ENCODE measurements around the gene ADGRA3.
"Not testable (repeated sequence)": the region's sequence is repeated elsewhere in the genome, so short reads cannot be mapped to it uniquely, and the experiment has no call there.

ADGRA3 gene

DNA sequence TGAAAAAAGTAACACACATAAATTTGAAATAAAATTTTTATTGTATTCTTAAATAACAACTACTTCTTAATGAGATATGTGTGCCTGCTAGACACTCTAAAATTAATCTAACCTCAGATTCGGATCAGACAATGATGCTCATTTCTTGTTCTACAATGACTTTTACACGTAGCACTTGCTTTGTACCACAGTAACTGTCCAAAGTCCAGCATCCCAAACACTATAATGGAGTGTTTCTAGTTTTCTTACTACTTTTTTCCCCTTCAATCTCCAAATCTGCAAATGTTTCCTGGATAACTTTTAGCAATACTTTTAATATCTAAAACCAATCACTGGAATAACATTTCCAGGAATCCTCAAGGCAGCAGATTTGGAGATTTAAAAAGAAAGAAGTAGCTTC is 75.9 kb downstream of the ADGRA3 start:
- DNase-seq, result no peak

DNA sequence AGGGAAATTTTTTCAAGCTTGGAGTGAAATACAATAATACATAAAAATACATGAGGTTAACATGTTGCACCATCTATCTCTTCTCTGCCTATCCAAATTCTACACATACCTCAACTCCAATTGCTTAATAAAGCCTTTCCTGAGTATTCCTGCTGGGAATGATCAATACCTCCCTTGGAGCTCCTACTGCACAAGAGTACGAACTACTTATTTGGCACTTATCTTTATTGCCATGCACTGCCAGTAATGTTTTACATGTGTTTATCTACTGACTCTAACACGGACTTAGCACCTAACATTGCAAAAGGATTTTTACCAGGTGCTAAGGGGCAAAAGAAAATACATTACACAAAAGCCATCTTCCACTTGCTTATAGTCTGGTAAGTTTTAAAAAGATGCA is 80.2 kb downstream of the ADGRA3 start:
- DNase-seq, result no peak

DNA sequence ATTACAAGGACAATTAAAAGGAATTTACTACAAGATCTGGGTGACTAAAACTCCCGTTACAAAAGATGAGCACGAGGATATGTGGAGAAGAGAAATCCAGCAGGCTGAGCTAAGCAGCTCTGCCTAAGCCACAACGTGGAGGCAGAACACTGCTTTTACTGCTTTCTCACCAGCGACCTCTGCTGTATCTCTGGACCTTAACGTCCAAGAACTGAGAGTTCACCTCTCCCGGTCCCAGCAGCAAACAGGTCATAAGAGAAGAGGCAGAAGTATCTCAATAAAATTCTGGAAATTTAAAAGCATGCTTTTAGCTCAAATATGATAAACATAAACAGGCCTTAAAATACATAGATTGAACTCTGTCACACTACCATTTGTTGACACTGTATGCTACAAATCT is 81.0 kb downstream of the ADGRA3 start:
- DNase-seq, result peak; percentile 52

DNA sequence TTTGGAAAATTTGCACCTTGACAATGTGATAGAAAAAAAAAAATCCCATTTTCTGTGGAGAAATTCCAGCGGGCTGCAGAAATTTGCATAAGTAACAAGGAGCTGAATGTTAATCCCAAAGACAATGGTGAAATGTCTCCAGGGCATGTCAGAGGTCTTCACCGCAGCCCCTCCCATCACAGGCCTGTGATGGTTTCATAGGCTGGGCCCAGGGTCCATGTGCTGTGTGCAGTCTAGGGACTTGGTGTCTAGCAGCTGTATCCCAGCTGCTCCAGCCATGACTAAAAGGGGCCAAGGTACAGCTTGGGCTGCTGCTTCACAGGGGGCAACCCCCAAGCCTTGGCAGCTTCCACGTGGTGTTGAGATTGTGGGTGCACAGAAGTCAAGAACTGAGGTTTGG is 85.2 kb downstream of the ADGRA3 start:
- DNase-seq, result no peak

DNA sequence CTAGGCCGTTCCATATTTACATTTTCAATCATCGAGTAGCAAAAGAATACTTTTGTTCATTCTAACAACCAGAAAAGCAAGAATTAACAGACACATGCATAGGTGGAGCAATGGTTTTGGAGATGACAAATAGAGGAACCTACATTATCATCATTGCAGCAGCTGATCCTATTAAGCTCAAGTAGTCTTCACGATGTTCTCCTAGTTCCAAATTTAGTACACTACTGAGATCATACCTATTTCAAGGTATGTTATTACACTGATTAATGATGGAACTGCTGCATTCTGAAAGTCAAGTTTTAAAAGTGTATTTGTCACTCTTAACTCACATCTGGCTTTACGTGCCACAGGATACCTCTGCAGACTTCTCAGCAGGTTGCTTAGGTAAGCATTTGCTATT is 87.4 kb downstream of the ADGRA3 start:
- no peak for DNase-seq

DNA sequence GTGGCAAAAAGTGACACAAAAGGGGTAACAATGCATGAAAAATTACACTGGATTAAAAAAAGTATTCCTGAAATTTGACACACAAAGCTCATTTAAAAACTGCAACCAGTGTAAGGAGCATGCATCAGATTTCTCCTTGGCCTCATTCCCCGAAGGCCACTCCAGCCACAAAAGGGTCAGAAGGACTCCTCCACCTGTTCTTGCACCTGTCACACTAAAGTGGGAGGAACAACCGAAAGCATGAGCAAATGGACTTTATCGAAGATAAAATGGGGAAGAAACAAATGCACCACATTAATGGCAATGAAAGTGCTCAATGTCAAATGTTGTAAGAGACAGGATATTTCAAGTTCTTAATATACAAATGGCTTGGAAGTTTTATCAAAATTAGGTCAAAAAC is 88.2 kb downstream of the ADGRA3 start:
- no peak for DNase-seq

- DNase-seq, result no peak
Observed at GRCh38 chr4:22420291-22420690, 95.6 kb downstream of the ADGRA3 start.

DNA sequence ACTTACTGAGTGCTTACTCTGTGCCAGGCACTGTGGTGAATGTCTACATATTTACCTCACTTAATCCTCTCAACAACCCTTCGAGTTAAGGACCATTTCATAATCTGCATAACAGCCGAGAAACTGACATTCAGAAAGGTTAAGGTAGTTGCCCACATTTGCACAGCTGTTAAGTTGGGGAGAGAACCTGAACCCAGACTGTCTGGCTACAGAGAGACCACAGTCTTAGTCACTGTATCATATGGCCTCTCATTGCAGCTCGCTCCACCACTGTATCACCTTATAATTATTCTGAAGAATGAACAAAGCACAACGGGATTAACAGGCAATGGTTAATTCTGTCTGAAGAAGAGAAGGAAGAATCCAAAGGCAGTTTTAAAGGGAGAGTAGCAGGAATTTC is 98.5 kb downstream of the ADGRA3 start:
- no peak for DNase-seq

- peak; percentile 29 for DNase-seq
Observed at GRCh38 chr4:22416403-22416802, 99.5 kb downstream of the ADGRA3 start.

DNA sequence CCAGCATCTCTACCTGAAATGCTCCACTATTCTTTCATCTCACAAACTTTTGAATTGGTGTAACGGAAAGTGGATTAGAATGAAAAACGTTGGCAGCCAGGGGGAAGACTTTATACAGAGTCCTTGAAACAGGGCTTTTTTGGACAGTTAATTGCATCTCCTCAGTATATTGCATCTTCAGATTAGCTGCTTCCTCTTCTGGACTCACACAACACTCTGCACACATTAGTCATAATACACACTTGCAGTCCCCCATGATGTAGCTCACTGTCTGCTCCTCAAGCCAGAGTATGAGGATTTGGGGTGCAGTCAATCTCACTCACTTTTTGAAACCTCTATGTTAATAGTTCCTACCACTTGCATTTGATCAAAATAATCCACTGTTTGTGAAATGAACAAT is 101.0 kb downstream of the ADGRA3 start:
- no peak for DNase-seq

DNA sequence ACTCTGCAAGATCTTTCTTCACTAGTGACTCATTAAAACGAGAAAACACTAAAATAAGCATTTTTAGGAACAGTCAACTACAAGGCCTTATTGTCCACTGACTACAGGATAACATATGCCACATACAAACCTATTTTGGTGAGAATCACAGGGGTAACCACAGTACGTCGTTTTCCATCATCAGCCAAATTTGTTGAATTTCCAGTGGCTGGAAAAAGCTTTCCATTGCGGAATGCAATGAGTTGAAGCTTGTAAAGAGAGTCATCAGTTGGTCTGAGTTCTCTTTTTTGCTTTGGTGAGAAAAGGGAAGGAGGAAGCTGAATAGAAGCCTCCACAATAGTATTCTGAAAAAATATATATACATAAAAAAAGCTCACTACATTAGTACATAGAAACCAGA is 102.4 kb downstream of the ADGRA3 start:
- no peak for DNase-seq

GRCh38 chr4:22412013-22412412 is 103.9 kb downstream of the ADGRA3 start:
- DNase-seq, result no peak

GRCh38 chr4:22410645-22411247 is 105.1 kb downstream of the ADGRA3 start:
- DNase-seq, result peak; percentile 28

- no peak for DNase-seq
Observed at GRCh38 chr4:22408474-22408873, 107.4 kb downstream of the ADGRA3 start.

DNA sequence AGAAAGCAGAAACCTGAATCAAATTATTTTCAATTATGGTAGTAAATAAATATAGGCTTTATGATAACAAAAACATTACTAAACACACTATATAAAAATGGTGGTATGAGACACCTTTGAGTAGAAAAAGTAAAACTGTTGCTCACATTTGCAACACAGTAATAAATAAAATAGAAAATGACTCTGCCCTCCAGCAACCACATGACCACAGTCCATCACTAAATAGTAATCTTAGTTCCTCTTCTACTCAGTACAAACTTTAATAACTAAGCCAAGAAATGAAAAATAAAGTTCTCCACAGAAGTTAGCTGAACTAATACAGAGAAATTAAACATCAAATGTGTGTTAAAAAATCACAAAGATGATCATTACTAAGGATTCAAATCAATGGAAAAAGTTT is 108.5 kb downstream of the ADGRA3 start:
- DNase-seq, result no peak

GRCh38 chr4:22398671-22399070 is 117.2 kb downstream of the ADGRA3 start:
- DNase-seq, result no peak

- DNase-seq, result peak; percentile 63
Observed at GRCh38 chr4:22391551-22391950, 124.3 kb downstream of the ADGRA3 start.

DNA sequence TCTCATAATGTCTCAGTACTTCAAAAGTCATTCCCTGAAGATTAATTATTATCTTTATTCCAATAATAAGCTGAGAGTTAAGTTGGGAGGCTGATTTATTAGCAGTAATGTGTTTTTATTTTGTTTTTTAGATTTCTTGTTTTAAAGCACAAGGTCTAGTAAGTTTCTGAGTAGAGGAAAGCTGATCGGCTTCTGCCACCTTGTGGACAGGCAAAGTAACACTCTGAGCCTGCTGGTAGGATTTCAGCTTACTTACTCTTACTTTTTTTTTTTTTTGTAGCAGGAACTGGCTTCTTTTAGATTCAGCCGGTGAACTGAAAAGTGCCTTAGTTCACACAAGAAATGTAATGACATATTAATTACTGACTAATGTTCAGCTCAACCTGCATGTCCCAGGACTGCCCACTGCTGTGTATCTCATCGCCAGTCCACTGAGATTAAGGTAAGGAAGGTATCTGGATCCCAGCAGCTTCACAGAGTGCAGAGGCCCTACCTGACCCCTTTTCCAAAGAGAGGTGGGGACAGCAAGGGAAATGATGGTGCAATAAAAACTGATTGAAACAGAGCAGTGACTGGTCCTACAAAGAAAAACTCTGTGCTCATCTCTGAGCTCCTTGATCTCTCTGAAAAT is 126.5 kb downstream of the ADGRA3 start:
- peak; percentile 75 for DNase-seq

DNA sequence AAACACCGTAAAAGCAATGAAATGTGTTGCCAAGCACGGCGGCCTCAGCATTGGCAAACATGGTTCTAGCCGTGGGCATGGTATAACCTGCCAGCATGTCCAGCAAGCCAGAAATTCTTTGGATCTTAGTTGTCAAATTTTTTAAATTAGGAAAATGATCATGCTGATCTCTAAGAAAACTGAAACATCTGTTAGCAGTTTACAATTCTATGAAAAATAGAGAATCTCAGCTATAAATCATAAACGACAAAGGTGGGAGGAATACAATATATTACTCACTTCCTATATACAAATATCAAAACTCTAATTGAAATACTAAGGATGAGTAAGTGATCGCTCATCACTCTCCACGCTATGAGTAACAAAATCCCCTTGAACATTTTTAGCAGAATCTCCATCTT is 130.3 kb downstream of the ADGRA3 start:
- peak; percentile 52 for DNase-seq

DNA sequence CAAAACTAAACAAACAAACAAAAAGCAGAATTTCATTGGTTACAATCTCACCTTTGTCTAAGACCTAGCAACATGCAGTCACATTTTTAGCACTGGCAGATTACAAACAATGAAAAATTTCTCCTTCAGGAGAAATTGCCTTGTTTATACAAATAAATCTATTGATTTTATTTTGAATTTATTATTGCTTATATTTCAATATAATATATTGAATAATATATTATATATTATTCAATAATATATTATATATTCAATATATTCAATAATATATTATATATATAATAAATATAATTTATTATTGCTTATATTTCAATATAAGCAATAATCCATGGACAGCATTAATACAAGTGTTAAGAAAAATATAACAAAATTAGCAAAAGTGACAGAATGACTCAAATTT is 131.7 kb downstream of the ADGRA3 start:
- no peak for DNase-seq

DNA sequence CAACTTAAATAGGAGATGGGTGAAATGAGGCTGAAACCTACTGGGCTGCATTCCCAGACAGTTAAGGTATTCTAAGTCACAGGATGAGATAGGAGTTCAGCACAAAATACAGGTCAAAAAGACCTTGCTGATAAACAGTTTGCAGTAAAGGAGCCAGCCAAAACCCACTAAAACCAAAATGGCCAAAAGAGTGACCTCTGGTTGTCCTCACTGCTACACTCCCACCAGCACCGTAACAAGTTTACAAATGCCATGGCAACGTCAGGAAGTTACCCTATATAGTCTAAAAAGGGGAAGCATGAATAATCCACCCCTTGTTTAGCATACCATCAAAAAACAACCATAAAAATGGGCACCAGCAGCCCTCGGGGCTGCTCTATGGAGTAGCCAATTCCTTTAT is 133.7 kb downstream of the ADGRA3 start:
- DNase-seq, result not testable (repeated sequence)

DNA sequence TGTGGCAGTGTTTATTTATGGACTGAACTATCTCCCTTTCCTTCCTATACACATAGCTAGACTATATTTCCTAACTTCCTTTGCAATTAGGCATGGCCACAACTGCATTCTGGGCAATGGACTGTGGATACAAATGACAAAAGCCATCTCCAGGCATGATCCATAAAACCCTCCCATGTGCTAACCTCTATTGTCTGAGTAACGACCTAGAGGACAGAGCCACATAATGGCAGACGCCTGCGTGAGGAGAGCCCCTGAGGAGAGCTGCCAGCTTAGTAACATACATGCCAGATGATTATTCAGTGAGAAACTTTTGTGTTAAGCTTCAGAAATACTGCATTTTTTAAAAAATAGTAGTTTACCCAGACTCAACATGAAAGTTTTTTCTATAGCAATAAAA is 142.9 kb downstream of the ADGRA3 start:
- no peak for DNase-seq

DNA sequence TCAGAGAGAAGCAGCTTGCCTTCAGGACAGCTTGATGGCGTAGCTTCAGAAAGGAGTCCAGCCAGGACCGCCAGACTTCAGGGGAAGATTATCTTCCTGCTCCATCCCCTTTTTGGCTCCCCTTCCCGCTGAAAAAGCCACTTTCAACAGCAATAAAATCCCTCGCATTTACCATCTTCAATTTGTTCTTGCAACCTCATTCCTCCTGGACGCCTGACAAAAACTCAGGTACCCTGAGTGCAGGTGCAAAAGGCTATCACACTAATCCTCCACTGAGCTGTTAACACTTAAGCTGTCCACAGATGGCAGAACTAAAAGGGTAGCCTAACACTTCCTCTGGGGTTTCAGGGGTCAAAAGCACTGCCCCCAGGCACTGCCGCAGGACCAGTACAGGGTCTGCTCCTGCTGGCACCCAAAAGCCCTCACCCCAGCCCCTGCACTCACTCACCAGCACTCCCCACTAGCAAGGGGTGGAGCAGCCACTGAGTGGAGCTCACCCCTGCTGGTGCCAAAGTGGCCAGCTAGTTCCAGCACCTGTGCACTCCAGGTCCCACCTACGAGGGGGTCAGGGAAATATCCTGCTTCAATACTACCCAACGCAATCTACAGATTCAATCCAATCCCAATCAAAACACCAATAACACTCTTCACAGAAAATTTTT is 145.8 kb downstream of the ADGRA3 start:
- no peak for DNase-seq

DNA sequence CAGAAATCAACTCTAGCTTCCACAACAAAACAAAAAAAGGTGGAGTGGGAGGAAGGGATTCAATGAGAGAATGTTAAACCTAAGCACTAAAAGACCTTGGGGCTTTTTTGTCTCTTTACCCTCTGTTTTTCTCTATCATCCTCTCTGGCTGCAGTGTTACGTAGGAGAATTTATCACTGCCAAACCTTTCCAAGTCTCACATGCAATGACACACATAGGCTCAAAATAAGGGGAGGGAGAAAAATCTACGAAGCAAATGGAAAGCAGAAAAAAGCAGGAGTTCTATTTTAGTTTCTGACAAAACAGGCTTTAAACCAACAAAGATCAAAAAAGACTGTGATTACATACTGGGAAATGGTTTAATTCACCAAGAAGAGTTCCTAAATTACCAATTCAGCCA is 152.1 kb downstream of the ADGRA3 start:
- no peak for DNase-seq

Measured in fibroblast of skin of scalp (primary cell).